Kidney epithelial cell (primary cell): ENCODE data around the gene KRTAP10-4. TPM values are rescaled to one million over a fixed set of nuclear protein-coding genes. Genes with fewer than 3 reads are reported as not detected.

Source experiments
- DNase-seq: peaks from one replicate; pipeline ENCODE4 v3.0.0-alpha.2; 2010; ENCODE audit warnings: low read depth
- H3K27me3 ChIP-seq: 2 replicates; pipeline ENCODE4 v1.6.0; 2011; ENCODE audit warnings: low read length; ENCODE audit not compliant: control insufficient read depth, insufficient read depth
- H3K36me3 ChIP-seq: 2 replicates; pipeline ENCODE4 v1.5.1; 2011; ENCODE audit warnings: low read length; ENCODE audit not compliant: control insufficient read depth, insufficient read depth
- H3K4me3 ChIP-seq: 2 replicates; pipeline ENCODE4 v1.5.1; 2011; ENCODE audit warnings: low read depth, mild to moderate bottlenecking, control low read depth, low read length
- CTCF ChIP-seq: IDR thresholded peaks from 2 replicates; pipeline ENCODE4 v1.5.1; 2011; ENCODE audit warnings: mild to moderate bottlenecking, moderate library complexity, low read length, control low read depth, inconsistent platforms; ENCODE audit not compliant: insufficient read depth, poor library complexity, severe bottlenecking
- total RNA-seq: library from RNA; depleted of rRNA; stranded (reverse); fragments of >200 nt; gene quantifications from 2 replicates; pipeline ENCODE4 v1.2.3, GENCODE V29; 2015

The KRTAP10-4 gene
- total RNA-seq, 1 donor from 2014 or later = not detected

GRCh38 chr21:44581158-44581557 is 7.6 kb downstream of the KRTAP10-4 start:
- DNase-seq = no peak
- Histone ChIP-seq H3K36me3 (no peaks in the 10 kb centered on the region), H3K4me3 (no peak overlapping the region), H3K27me3 (no peaks in the 10 kb centered on the region)
- no peak for TF ChIP-seq CTCF

GRCh38 chr21:44582055-44582454 is 8.5 kb downstream of the KRTAP10-4 start:
- no peaks in the 10 kb centered on the region for H3K27me3 ChIP-seq
- no peaks in the 10 kb centered on the region for H3K36me3 ChIP-seq
- TF ChIP-seq CTCF = no peak
- no peak overlapping the region for H3K4me3 ChIP-seq
- no peak for DNase-seq

GRCh38 chr21:44583089-44583799 is 9.7 kb downstream of the KRTAP10-4 start:
- Histone ChIP-seq H3K4me3 (no peak overlapping the region), H3K36me3 (no peaks in the 10 kb centered on the region), H3K27me3 (no peaks in the 10 kb centered on the region)
- DNase-seq = no peak
- no peak for TF ChIP-seq CTCF

- Histone ChIP-seq H3K36me3 (no peaks in the 10 kb centered on the region), H3K4me3 (no peak overlapping the region), H3K27me3 (no peaks in the 10 kb centered on the region)
- TF ChIP-seq CTCF = no peak
- no peak for DNase-seq
Measured at GRCh38 chr21:44583800-44584147, 10.2 kb downstream of the KRTAP10-4 start.

GRCh38 chr21:44585892-44586291 is 12.4 kb downstream of the KRTAP10-4 start:
- H3K4me3 ChIP-seq = no peak overlapping the region
- TF ChIP-seq CTCF = no peak
- DNase-seq = no peak
- H3K27me3 ChIP-seq = no peaks in the 10 kb centered on the region
- no peaks in the 10 kb centered on the region for H3K36me3 ChIP-seq

- DNase-seq = no peak
- Histone ChIP-seq H3K36me3 (no peaks in the 10 kb centered on the region), H3K27me3 (peaks cover 14% of the 10 kb centered on the region), H3K4me3 (no peak overlapping the region)
- no peak for TF ChIP-seq CTCF
Measured at GRCh38 chr21:44589094-44589493, 15.6 kb downstream of the KRTAP10-4 start.
